Astrocyte (in vitro differentiated cells and primary cell): ENCODE measurements around the gene FAM221B. TPM values are rescaled to one million over a fixed set of nuclear protein-coding genes. Genes with fewer than 3 reads are reported as not detected.

Experiments
- DNase-seq: peaks from one replicate; pipeline ENCODE4 v3.0.0-alpha.2; 2010; ENCODE audit warnings: low read depth
- FAIRE-seq: peaks from 2 replicates; lab custom pipeline; 2011; peaks lifted over from hg19 to GRCh38; lab: Jason Lieb, UNC
- H2AFZ ChIP-seq: 2 replicates; pipeline ENCODE4 v1.6.0; 2012; ENCODE audit warnings: low read depth, low read length, inconsistent platforms
- H3K27ac ChIP-seq: 2 replicates; pipeline ENCODE4 v1.5.1; 2011; ENCODE audit warnings: low read depth, low read length, inconsistent platforms
- H3K27me3 ChIP-seq: 2 replicates; pipeline ENCODE4 v1.6.0; 2011; ENCODE audit warnings: low read length, inconsistent platforms; ENCODE audit not compliant: insufficient read depth
- H3K36me3 ChIP-seq: 2 replicates; pipeline ENCODE4 v1.5.1; 2011; ENCODE audit warnings: low read length, inconsistent platforms; ENCODE audit not compliant: insufficient read depth
- H3K4me1 ChIP-seq: 2 replicates; pipeline ENCODE4 v1.5.1; 2011; ENCODE audit warnings: low read length, inconsistent platforms; ENCODE audit not compliant: insufficient read depth
- H3K4me2 ChIP-seq: 2 replicates; pipeline ENCODE4 v1.6.0; 2012; ENCODE audit warnings: low read length, inconsistent platforms
- H3K4me3 ChIP-seq: 2 replicates; pipeline ENCODE4 v1.5.1; 2011; ENCODE audit warnings: low read depth, mild to moderate bottlenecking, low read length, inconsistent platforms; ENCODE audit not compliant: insufficient read depth
- H3K79me2 ChIP-seq: 2 replicates; pipeline ENCODE4 v1.6.0; 2012; ENCODE audit warnings: mild to moderate bottlenecking, low read length, inconsistent platforms; ENCODE audit not compliant: insufficient read depth
- H3K9ac ChIP-seq: 2 replicates; pipeline ENCODE4 v1.6.0; 2012; ENCODE audit warnings: mild to moderate bottlenecking, low read length, inconsistent platforms
- H3K9me3 ChIP-seq: 2 replicates; pipeline ENCODE4 v1.5.1; 2012; ENCODE audit warnings: low read depth, mild to moderate bottlenecking, low read length, inconsistent platforms; ENCODE audit not compliant: insufficient read depth
- H4K20me1 ChIP-seq: 2 replicates; pipeline ENCODE4 v1.6.0; 2012; ENCODE audit warnings: low read length, inconsistent platforms; ENCODE audit not compliant: insufficient read depth
- H3K27ac Mint-ChIP-seq: one replicate; pipeline ENCODE4 v1.8.0; 2021; ENCODE audit warnings: mild to moderate bottlenecking, mixed read lengths; ENCODE audit not compliant: unreplicated experiment
- H3K27me3 Mint-ChIP-seq: one replicate; pipeline ENCODE4 v1.8.0; 2021; ENCODE audit warnings: low read depth, mixed read lengths; ENCODE audit not compliant: unreplicated experiment
- H3K36me3 Mint-ChIP-seq: one replicate; pipeline ENCODE4 v1.8.0; 2021; ENCODE audit warnings: low read depth, mixed read lengths; ENCODE audit not compliant: unreplicated experiment
- H3K4me1 Mint-ChIP-seq: one replicate; pipeline ENCODE4 v1.8.0; 2021; ENCODE audit warnings: low read depth, mixed read lengths; ENCODE audit not compliant: unreplicated experiment
- H3K4me3 Mint-ChIP-seq: one replicate; pipeline ENCODE4 v1.8.0; 2021; ENCODE audit warnings: mild to moderate bottlenecking, moderate library complexity, mixed read lengths; ENCODE audit not compliant: unreplicated experiment
- H3K9me3 Mint-ChIP-seq: one replicate; pipeline ENCODE4 v1.8.0; 2021; ENCODE audit warnings: mild to moderate bottlenecking, mixed read lengths; ENCODE audit not compliant: unreplicated experiment
- CTCF ChIP-seq: IDR thresholded peaks from 2 replicates; pipeline ENCODE4 v1.5.1; 2011; ENCODE audit warnings: low read depth, mild to moderate bottlenecking, inconsistent platforms, low read length, moderate library complexity; ENCODE audit not compliant: insufficient read depth
- EZH2 ChIP-seq: IDR thresholded peaks from 2 replicates; pipeline ENCODE4 v1.6.1; 2012; ENCODE audit warnings: mild to moderate bottlenecking, low read length, inconsistent platforms; ENCODE audit not compliant: insufficient read depth
- total RNA-seq: library from RNA; stranded (reverse); gene quantifications from 2 replicates; pipeline ENCODE4 v1.2.1, GENCODE V29; 2021

The FAM221B gene
- total RNA-seq, 1 donor from 2014 or later, result not detected

- H3K9me3 ChIP-seq, result no peaks in the 10 kb centered on the region
- H3K4me2 ChIP-seq, result peak within 1 kb of the TSS; percentile 89
- Mint-ChIP-seq H3K4me3 (peak within 1 kb of the TSS; percentile 71), H3K36me3 (peaks cover 3% of the 10 kb centered on the region), H3K27ac (peak within 1 kb of the TSS; percentile 75), H3K4me1 (peaks cover 34% of the 10 kb centered on the region), H3K27me3 (no peaks in the 10 kb centered on the region), H3K9me3 (no peaks in the 10 kb centered on the region)
- H3K36me3 ChIP-seq, result no peaks in the 10 kb centered on the region
- H3K4me1 ChIP-seq, result peaks cover 30% of the 10 kb centered on the region
- no peak within 1 kb of the TSS for H3K27ac ChIP-seq
- H3K4me3 ChIP-seq, result peak within 1 kb of the TSS; percentile 60
- no peak for FAIRE-seq
- no peak for TF ChIP-seq EZH2
- no peak for TF ChIP-seq CTCF
- peaks cover 3% of the 10 kb centered on the region for H4K20me1 ChIP-seq
- peak within 1 kb of the TSS; percentile 91 for H2AFZ ChIP-seq
- no peak for DNase-seq
- H3K27me3 ChIP-seq, result peaks cover 2% of the 10 kb centered on the region
- H3K79me2 ChIP-seq, result peaks cover 24% of the 10 kb centered on the region
- peak within 1 kb of the TSS; percentile 85 for H3K9ac ChIP-seq
Observed at GRCh38 chr9:35791297-35791921, 37.1 kb downstream of the FAM221B start, which contains the start of gene NPR2. TSS of gene NPR2 (plus strand) at chr9:35791591. CDS start at chr9:35792409, 818 bp downstream.

- Histone ChIP-seq H3K79me2 (peaks cover 24% of the 10 kb centered on the region), H2AFZ (peak overlapping the region; percentile 91), H3K27me3 (peaks cover 3% of the 10 kb centered on the region), H3K27ac (no peak overlapping the region), H3K4me1 (peaks cover 27% of the 10 kb centered on the region), H3K4me2 (peak overlapping the region; percentile 78), H3K9me3 (no peaks in the 10 kb centered on the region), H4K20me1 (peaks cover 3% of the 10 kb centered on the region), H3K4me3 (no peak overlapping the region), H3K36me3 (no peaks in the 10 kb centered on the region), H3K9ac (peak overlapping the region; percentile 37)
- FAIRE-seq, result no peak
- peaks cover 7% of the 10 kb centered on the region for H3K36me3 Mint-ChIP-seq
- DNase-seq, result peak; percentile 63
- no peaks in the 10 kb centered on the region for H3K27me3 Mint-ChIP-seq
- H3K27ac Mint-ChIP-seq, result peak overlapping the region; percentile 75
- peak overlapping the region; percentile 71 for H3K4me3 Mint-ChIP-seq
- H3K4me1 Mint-ChIP-seq, result peaks cover 31% of the 10 kb centered on the region
- no peaks in the 10 kb centered on the region for H3K9me3 Mint-ChIP-seq
- peak; percentile 91 for TF ChIP-seq CTCF
- no peak for TF ChIP-seq EZH2
Observed at GRCh38 chr9:35790385-35791296, 37.9 kb downstream of the FAM221B start.
